IPS-20b (cell line): ENCODE results near the gene THSD4.

ENCODE experiments used
- H3K27ac ChIP-seq: one replicate; pipeline ENCODE4 v1.5.1; 2013; ENCODE audit warnings: low read length
- H3K27me3 ChIP-seq: 2 replicates; pipeline ENCODE4 v1.6.1; 2013; ENCODE audit warnings: mild to moderate bottlenecking, low read length, inconsistent platforms; ENCODE audit not compliant: insufficient read depth
- H3K36me3 ChIP-seq: 2 replicates; pipeline ENCODE4 v1.6.1; 2013; ENCODE audit warnings: low read depth, mild to moderate bottlenecking, inconsistent platforms, low read length, moderate library complexity; ENCODE audit not compliant: insufficient read depth
- H3K4me1 ChIP-seq: 2 replicates; pipeline ENCODE4 v1.6.1; 2013; ENCODE audit warnings: mild to moderate bottlenecking, control low read depth, inconsistent platforms, low read length, moderate library complexity; ENCODE audit not compliant: insufficient read depth
- H3K4me3 ChIP-seq: 2 replicates; pipeline ENCODE4 v1.5.1; 2013; ENCODE audit warnings: mild to moderate bottlenecking, low read length, inconsistent platforms
- H3K9ac ChIP-seq: 2 replicates; pipeline ENCODE4 v1.6.1; 2013; ENCODE audit warnings: low read depth, mild to moderate bottlenecking, inconsistent platforms, low read length, moderate library complexity
- H3K9me3 ChIP-seq: 2 replicates; pipeline ENCODE4 v1.6.1; 2013; ENCODE audit warnings: mild to moderate bottlenecking, low read depth, low read length, inconsistent platforms; ENCODE audit not compliant: insufficient read depth

THSD4 gene

DNA sequence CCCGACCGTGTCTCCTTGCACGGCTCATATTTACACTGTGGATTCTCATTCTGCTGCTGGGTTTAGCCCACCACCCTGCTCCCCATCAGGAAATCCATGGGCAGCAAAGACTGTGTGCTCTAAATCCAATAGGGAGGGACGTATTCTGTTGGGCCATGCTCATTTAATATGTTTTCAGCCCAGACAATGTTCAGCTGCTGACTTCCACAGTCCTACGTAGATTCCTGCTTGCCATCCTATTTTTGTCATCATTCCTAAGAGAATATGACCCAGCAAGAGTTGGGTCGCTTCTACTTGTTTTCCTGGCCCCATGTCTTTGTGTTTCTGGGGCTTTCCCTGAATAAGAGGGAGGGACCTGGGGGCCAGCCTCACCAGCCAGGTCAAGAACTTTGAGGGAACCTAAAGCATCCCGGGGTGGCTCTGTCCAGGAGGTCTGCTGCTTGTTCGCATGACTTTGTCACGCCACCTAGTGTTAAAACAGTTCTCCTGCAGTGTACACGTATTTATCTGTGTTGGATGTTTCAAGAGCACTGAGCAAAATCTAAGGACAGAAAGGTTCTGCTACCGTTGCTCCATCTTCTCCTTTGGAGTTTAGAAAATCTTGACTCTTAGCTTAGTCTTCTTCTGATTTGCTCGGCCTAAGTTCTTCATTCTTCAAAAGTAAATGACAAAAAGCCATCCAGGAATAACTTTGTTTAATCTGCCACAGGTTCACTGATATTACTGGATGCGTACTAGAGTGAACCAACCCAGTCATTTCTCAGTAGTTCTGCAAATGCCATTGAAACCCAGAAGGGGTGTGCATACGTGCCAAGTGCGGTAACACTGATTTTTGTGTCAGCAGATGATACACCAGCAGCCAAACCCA is 615.2 kb downstream of the THSD4 start:
- H3K9me3 ChIP-seq, result no peaks in the 10 kb centered on the region
- H3K4me1 ChIP-seq, result no peaks in the 10 kb centered on the region
- H3K36me3 ChIP-seq, result no peaks in the 10 kb centered on the region
- H3K27ac ChIP-seq, result no peak overlapping the region
- no peak overlapping the region for H3K9ac ChIP-seq
- H3K27me3 ChIP-seq, result no peaks in the 10 kb centered on the region
- H3K4me3 ChIP-seq, result no peak overlapping the region

DNA sequence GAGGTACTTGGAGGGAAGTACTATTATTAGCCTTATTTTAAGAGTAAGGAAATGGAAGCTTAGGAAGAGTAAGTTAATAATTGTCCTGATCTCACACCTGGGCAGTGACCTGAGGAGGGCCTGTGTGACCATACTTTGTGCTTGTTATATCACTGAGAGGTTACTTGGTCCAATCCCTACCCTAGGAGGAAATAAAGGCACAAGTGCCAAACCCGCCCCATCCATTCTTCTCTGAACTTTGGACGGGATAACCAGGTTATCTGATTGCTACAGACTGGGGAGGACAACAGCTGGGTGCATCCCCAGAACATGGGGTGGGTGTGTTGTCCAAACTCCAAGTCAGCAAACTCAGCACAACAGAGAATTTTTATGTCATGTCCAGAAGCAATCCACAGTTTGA is 617.4 kb downstream of the THSD4 start:
- H3K36me3 ChIP-seq, result no peaks in the 10 kb centered on the region
- H3K9ac ChIP-seq, result no peak overlapping the region
- no peak overlapping the region for H3K27ac ChIP-seq
- no peak overlapping the region for H3K4me3 ChIP-seq
- no peaks in the 10 kb centered on the region for H3K4me1 ChIP-seq
- no peaks in the 10 kb centered on the region for H3K27me3 ChIP-seq
- H3K9me3 ChIP-seq, result no peaks in the 10 kb centered on the region

DNA sequence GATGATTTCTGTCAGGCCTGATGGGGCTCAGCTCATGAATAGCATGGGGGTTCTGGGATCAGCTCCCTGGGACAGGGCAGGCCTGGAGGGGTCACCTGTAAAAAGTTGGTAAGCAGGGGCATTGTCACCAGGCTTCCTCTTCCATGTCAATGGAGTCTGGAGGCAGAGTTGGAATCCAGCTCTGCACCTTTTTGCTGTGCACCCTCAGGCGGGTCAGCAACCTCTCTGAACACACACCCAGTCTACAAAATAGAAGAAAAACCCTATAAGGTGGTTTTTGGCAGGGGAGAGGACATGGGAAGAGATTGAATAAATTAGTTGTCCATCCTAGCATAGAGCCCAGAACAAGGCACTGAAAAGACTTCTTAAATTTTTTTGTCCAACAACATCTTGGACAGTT is 617.9 kb downstream of the THSD4 start:
- Histone ChIP-seq H3K9me3 (no peaks in the 10 kb centered on the region), H3K36me3 (no peaks in the 10 kb centered on the region), H3K27me3 (no peaks in the 10 kb centered on the region), H3K4me3 (no peak overlapping the region), H3K27ac (no peak overlapping the region), H3K9ac (no peak overlapping the region), H3K4me1 (no peaks in the 10 kb centered on the region)

DNA sequence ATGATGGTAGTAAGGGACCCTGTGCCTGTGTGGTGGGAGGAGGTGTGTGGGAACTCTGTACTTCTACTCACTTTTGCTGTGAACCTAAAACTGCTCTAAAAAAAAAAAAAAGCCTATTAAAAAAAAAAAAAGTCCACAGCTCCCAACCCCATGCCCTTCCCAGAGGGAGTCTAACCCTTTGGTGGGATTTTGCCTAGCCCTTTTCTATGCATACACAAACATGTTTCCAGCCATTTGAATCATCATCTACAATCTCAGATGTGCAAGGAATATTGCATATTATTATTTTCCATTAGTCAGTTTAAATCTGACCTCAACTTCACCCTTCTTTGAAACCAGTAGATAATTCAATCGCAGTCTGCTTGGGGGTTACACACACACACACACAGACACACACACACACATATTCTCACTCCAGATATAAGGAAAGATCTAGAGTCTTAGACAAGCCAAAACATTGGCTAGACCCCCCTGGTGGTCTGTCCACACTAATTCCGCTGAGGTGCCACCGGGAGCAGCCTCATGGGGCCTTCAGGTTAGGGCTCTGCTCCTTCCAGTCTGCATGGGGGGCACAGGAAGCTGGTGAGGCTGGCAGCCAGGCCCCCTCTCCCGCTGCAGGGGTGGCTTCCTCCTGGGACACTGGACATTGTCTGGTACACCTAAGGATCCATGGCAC is 619.6 kb downstream of the THSD4 start:
- Histone ChIP-seq H3K4me3 (no peak overlapping the region), H3K9me3 (no peaks in the 10 kb centered on the region), H3K27me3 (no peaks in the 10 kb centered on the region), H3K4me1 (no peaks in the 10 kb centered on the region), H3K9ac (no peak overlapping the region), H3K36me3 (no peaks in the 10 kb centered on the region), H3K27ac (no peak overlapping the region)

DNA sequence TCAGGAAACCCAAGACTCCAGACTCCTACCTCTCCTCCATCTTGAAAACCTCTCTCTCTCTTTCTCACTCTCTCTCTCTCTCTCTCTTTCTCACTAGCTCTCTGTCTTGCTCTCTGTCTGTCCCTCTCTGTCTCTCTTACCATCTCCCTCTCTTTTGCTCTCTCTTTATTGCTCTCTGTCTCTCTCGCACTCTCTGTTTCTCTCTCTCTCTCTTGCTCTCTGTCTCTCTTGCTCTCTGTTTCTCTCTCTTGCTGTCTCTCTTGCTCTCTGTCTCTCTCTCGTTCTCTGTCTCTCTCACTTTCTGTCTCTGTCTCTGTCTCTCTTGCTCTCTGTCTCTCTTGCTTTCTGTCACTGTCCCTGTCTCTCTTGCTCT is 620.1 kb downstream of the THSD4 start:
- H3K27ac ChIP-seq, result no peak overlapping the region

DNA sequence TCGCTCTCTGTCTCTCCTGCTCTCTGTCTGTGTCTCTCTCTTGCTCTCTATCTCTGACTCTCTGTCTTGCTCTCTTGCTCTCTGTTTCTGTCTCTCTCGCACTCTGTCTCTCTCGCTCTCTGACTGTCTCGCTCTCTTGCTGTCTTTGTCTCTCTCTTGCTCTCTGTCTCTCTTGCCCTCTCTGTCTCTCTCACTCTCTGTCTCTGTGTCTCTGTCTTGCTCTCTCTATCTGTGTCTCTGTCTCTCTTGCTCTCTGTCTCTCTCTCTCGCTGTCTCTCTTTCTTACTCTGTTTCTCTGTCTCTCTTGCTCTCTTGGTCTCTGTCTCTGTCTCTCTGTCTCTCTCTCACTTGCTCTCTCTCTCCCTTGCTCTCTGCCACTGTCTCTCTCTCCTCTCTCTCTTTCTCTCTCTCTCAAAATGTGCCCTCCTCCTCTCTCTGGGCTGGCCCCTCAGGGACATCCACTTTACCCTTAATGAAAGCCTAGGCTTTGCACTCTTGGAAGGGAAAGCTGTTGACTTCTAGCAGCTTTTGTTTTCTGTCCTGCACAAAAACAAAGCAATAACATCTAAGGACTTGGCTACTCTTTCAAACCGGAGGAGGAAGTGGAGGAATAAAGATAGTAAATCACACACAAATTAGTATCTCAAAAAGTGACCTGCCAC is 621.1 kb downstream of the THSD4 start:
- Histone ChIP-seq H3K4me3 (no peak overlapping the region), H3K4me1 (no peaks in the 10 kb centered on the region), H3K9me3 (no peaks in the 10 kb centered on the region), H3K27ac (no peak overlapping the region), H3K9ac (no peak overlapping the region), H3K27me3 (no peaks in the 10 kb centered on the region), H3K36me3 (no peaks in the 10 kb centered on the region)

More for the DNA sequence above, 620.1 kb downstream of the THSD4 start:
- H3K4me3 ChIP-seq, result no peak overlapping the region
- H3K4me1 ChIP-seq, result no peaks in the 10 kb centered on the region
- H3K27me3 ChIP-seq, result no peaks in the 10 kb centered on the region
- H3K9me3 ChIP-seq, result no peaks in the 10 kb centered on the region
- H3K36me3 ChIP-seq, result no peaks in the 10 kb centered on the region
- no peak overlapping the region for H3K9ac ChIP-seq

DNA sequence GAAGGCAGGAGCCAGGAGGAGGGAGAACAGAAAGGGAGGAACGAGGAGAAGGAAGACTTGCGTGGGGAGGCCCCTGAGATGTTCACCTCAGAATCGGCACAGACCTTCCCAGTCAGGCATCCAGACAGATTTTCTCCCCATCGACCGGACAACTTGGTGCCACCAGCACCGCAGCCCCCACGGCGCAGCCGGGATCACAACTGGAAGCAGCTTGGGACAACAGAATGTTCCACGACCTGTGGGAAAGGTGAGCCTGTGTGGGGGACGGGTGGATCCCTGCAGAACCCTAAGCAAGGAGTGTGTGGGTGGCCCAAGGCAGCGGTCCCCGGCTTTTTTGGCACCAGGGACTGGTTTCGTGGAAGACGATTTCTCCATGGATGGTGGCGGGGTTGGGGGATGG is 622.5 kb downstream of the THSD4 start:
- Histone ChIP-seq H3K36me3 (no peaks in the 10 kb centered on the region), H3K9me3 (no peaks in the 10 kb centered on the region), H3K9ac (no peak overlapping the region), H3K27me3 (no peaks in the 10 kb centered on the region), H3K4me3 (no peak overlapping the region), H3K27ac (no peak overlapping the region), H3K4me1 (no peaks in the 10 kb centered on the region)

DNA sequence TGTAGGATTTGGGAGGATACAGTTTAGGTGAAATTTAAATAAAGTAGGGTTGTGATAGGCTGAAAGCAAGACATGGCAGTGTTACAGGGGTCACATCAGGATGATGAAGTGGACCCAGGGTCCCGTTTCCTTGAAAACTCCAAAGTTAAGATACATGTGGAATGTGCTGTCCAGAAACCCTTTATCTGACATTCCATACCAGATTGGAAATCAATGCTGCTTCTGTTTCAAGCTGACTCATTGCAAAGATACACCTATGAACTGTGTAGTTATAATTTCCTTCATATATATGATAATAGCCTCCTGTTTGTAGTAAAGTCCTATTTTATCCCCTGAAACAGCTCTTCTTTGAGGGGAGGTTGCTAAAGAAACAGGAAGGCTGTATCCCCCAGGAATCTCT is 624.1 kb downstream of the THSD4 start:
- Histone ChIP-seq H3K27ac (no peak overlapping the region), H3K9me3 (no peaks in the 10 kb centered on the region), H3K36me3 (no peaks in the 10 kb centered on the region), H3K9ac (no peak overlapping the region), H3K4me1 (no peaks in the 10 kb centered on the region), H3K4me3 (no peak overlapping the region), H3K27me3 (no peaks in the 10 kb centered on the region)

DNA sequence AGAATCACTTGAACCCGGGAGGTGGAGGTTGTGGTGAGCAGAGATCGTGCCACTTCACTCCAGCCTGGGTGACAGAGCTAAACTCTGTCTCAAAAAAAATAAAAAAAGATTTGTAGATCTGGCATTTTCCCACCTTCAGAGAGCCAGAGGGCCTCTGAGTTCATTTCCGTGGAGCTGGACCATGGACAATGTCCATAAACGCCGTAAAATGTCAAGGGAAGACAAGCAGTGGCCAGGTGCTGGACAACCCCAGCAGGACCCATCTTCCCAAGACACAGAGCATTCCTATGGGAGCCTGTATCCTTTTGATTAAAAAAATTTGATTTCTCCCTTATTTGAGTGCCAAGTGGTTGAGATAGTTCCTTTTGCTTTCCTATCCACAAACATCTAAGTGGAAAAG is 627.7 kb downstream of the THSD4 start:
- H3K9ac ChIP-seq, result no peak overlapping the region
- no peaks in the 10 kb centered on the region for H3K9me3 ChIP-seq
- H3K36me3 ChIP-seq, result no peaks in the 10 kb centered on the region
- no peak overlapping the region for H3K27ac ChIP-seq
- H3K4me3 ChIP-seq, result no peak overlapping the region
- H3K4me1 ChIP-seq, result no peaks in the 10 kb centered on the region
- no peaks in the 10 kb centered on the region for H3K27me3 ChIP-seq

DNA sequence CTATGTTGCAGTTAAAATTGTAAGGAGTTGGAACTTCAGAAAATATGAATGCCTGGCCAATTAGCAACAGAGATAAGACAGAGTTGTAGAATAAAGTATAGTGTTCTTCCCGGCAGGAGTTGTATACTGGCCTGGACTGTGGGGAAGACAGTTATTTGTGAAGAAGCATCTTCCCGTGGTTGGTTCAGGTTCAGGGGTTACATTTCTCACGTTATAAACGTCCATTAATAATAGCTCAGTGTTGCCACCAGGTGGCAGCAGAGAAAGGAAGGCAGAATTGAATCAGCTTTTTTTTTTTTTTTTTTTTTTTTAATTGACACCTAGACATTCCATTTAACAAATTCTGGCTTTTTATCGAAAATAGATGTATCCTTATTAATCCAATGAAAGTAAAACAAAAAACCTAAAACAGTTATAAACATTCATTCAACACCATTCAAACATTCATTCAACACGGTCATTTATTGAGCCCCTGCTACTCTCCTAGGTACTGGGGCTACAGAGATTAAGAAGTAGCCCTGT is 628.7 kb downstream of the THSD4 start:
- no peaks in the 10 kb centered on the region for H3K36me3 ChIP-seq
- no peak overlapping the region for H3K4me3 ChIP-seq
- H3K27me3 ChIP-seq, result no peaks in the 10 kb centered on the region
- H3K27ac ChIP-seq, result no peak overlapping the region
- H3K4me1 ChIP-seq, result no peaks in the 10 kb centered on the region
- H3K9ac ChIP-seq, result no peak overlapping the region
- no peaks in the 10 kb centered on the region for H3K9me3 ChIP-seq

DNA sequence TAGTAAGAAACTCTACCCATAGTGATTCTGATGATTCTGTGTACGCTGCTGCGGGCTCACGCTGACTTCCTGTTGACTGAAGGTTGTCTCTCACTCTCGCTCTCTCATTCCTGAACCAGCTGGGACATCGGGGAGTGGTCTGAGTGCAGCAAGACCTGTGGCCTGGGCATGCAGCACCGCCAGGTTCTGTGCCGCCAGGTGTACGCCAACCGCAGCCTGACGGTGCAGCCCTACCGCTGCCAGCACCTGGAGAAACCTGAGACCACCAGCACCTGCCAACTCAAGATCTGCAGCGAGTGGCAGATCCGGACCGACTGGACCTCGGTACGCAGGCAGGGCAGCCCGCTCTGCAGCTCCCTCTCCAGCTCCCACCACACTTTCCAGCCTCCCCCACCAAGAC is 631.4 kb downstream of the THSD4 start:
- H3K4me3 ChIP-seq, result no peak overlapping the region
- no peaks in the 10 kb centered on the region for H3K4me1 ChIP-seq
- no peaks in the 10 kb centered on the region for H3K36me3 ChIP-seq
- H3K27me3 ChIP-seq, result no peaks in the 10 kb centered on the region
- H3K9ac ChIP-seq, result no peak overlapping the region
- H3K27ac ChIP-seq, result no peak overlapping the region
- H3K9me3 ChIP-seq, result no peaks in the 10 kb centered on the region
